Cardiac muscle cell (in vitro differentiated cells and primary cell): ENCODE measurements around the gene A2M. TPM values are rescaled to one million over a fixed set of nuclear protein-coding genes. Genes with fewer than 3 reads are reported as not detected.

Experiments
- DNase-seq, 2 donors: peaks; one replicate each; pipeline versions ENCODE4 v3.0.0 to v3.0.0-alpha.2; 2010 to 2017; ENCODE audit warnings: low read depth in 1 of 2, low spot score in 1 of 2
- H3K27ac ChIP-seq: fragments of 200-600 bp; sonication (generic); 2 replicates; pipeline ENCODE4 v1.5.1; 2016
- H3K27me3 ChIP-seq: fragments of 200-600 bp; sonication (generic); 2 replicates; pipeline ENCODE4 v1.6.0; 2016; ENCODE audit warnings: control low read depth
- H3K36me3 ChIP-seq: fragments of 200-600 bp; sonication (generic); 2 replicates; pipeline ENCODE4 v1.5.1; 2016; ENCODE audit warnings: control low read depth
- H3K4me1 ChIP-seq: fragments of 200-600 bp; sonication (generic); 2 replicates; pipeline ENCODE4 v1.8.1; 2017; ENCODE audit warnings: low read depth, mild to moderate bottlenecking, mixed run types
- H3K4me3 ChIP-seq: fragments of 200-600 bp; sonication (generic); 2 replicates; pipeline ENCODE4 v1.5.1; 2016; ENCODE audit warnings: mild to moderate bottlenecking
- H3K9me3 ChIP-seq: fragments of 200-600 bp; sonication (generic); 2 replicates; pipeline ENCODE4 v1.5.1; 2017; ENCODE audit warnings: low read depth, mild to moderate bottlenecking, control low read depth
- polyA plus RNA-seq: library from polyadenylated mRNA; unstranded; fragments of >200 nt; fragmentation: Nextera tagmentation; extraction: Ambion mirVana; gene quantifications from 2 replicates; pipeline ENCODE4 v1.2.1, GENCODE V29; 2016
- total RNA-seq: library from RNA; depleted of rRNA; stranded (reverse); fragments of >200 nt; gene quantifications from 2 replicates; pipeline ENCODE4 v1.2.3, GENCODE V29; 2016
- TF ChIP-seq, protein P1 (sequence below): IDR thresholded peaks from 2 replicates; pipeline ENCODE4 v1.5.1; 2012; ENCODE audit warnings: low read depth, mild to moderate bottlenecking, low read length

The A2M gene
- total and polyA plus RNA-seq, 2 experiments from 2014 or later: 63.5 to 104 TPM

DNA sequence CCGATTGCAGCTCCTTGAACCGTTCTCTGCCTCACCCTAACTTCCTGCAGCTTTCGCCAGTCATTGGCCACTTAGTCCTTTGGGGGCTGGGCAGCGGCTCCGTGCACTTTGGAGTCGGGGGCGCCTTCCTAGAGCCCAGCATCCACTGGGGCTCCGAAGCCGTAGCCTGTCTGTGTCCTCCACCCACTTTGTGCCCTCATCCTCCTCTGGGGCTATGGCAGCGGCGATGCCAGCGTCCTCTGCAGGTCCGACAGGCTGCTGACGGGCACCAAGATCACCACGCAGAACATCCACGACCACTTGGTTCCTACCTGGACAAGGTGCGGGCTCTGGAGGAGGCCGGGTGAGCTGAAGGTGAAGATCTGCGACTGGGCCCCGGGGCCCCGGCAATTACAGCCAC, 11.8 kb upstream of the A2M start:
- TF ChIP-seq, protein P1, sequence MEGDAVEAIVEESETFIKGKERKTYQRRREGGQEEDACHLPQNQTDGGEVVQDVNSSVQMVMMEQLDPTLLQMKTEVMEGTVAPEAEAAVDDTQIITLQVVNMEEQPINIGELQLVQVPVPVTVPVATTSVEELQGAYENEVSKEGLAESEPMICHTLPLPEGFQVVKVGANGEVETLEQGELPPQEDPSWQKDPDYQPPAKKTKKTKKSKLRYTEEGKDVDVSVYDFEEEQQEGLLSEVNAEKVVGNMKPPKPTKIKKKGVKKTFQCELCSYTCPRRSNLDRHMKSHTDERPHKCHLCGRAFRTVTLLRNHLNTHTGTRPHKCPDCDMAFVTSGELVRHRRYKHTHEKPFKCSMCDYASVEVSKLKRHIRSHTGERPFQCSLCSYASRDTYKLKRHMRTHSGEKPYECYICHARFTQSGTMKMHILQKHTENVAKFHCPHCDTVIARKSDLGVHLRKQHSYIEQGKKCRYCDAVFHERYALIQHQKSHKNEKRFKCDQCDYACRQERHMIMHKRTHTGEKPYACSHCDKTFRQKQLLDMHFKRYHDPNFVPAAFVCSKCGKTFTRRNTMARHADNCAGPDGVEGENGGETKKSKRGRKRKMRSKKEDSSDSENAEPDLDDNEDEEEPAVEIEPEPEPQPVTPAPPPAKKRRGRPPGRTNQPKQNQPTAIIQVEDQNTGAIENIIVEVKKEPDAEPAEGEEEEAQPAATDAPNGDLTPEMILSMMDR: no peak
- H3K27ac ChIP-seq: no peak overlapping the region
- no peaks in the 10 kb centered on the region for H3K9me3 ChIP-seq
- H3K36me3 ChIP-seq: no peaks in the 10 kb centered on the region
- no peaks in the 10 kb centered on the region for H3K4me1 ChIP-seq
- no peak overlapping the region for H3K4me3 ChIP-seq
- no peak for DNase-seq
- no peaks in the 10 kb centered on the region for H3K27me3 ChIP-seq

DNA sequence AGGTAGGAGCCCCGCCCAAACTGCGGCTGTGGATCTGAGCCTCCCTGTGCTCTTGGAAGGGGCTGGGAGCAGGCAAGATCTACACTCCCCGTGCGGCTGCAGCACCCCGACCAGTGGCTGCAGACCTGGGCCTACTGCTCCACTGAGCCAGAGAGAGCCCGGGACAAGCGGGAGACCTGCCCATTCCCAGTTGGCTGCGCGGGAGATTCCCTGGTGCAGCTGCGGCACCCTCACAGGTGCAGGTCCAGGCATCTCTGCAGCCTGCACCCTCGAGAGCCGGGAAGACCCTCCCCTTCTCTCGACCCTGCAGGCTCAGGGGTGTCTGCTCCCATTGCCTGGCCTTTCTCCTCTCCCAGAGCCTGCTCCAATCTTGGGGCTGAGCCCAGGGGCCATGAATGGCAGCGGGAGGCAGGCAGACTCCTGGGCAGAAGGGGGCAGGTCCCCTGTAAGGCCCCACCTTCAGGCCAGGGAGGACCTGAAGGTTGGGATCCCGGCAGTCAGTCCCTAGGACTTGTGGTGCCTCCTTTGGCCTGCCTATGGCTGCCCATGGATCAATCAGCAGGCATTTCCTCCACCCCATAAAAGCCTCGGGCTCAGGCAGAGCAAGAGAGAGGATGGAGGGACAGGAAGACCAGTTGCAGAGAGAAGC, 8.8 kb upstream of the A2M start:
- H3K36me3 ChIP-seq: no peaks in the 10 kb centered on the region
- H3K9me3 ChIP-seq: no peaks in the 10 kb centered on the region
- no peak for DNase-seq
- TF ChIP-seq, protein P1: no peak
- H3K4me3 ChIP-seq: no peak overlapping the region
- no peaks in the 10 kb centered on the region for H3K4me1 ChIP-seq
- no peak overlapping the region for H3K27ac ChIP-seq
- H3K27me3 ChIP-seq: no peaks in the 10 kb centered on the region

DNA sequence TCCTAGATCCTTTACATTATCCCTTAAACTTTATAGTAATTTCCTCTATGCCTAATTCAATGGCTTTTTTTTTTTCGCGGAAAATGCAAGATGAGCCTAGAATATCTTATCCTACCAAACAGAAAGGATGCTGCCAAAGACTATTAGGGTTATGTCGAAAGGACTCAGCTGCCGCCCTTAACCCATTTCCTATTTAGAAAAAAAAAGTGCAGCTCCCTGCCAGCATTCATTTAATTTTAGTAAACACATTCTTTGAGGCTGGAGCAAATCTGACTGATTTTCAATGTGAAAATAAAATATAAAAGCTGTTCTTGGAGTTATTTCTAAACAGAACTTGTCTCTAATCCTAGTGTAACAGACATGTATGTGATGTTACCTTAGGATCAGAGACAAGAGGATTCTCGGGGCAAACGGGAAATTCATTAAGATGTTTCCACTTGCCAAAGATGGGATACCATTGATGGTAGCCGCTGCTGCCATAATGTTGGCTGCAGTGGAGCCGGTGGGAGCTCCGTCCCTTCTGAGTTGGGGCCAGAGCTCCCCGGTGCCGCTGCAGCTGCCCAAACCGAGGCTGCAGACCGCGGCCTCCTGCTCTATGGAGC, 8.2 kb upstream of the A2M start:
- Histone ChIP-seq H3K4me1 (no peaks in the 10 kb centered on the region), H3K27ac (no peak overlapping the region), H3K4me3 (no peak overlapping the region), H3K27me3 (no peaks in the 10 kb centered on the region), H3K9me3 (no peaks in the 10 kb centered on the region), H3K36me3 (no peaks in the 10 kb centered on the region)
- TF ChIP-seq, protein P1: no peak
- DNase-seq: no peak

DNA sequence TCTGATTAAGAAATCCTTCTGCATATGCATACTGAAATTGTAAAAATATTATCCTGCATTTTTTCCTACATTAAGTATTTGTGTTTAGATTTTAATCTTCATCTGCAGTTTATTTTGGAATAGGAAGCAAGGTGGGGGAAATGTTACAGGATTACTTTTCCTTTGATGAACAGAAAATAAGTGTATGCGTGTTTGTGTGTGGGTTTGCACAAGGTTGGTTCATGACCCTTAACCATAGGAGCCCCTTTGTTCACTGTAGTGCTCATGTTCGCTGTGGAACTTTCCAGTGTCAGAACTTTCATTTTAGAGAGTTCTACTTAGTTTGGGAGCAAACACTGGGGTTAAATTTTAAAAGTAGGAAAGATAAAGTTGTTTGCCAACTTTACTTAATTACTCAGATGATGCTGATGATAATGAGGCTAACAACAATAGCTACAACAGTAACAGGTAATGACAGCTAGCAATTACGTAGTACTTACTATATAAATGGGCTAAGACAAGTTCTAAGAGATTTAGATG, 6.4 kb upstream of the A2M start:
- Histone ChIP-seq H3K4me1 (no peaks in the 10 kb centered on the region), H3K36me3 (no peaks in the 10 kb centered on the region), H3K4me3 (no peak overlapping the region), H3K9me3 (no peaks in the 10 kb centered on the region), H3K27ac (no peak overlapping the region), H3K27me3 (no peaks in the 10 kb centered on the region)
- TF ChIP-seq, protein P1: no peak
- DNase-seq: no peak

GRCh38 chr12:9120487-9121184, 4.9 kb upstream of the A2M start:
- peaks cover 9% of the 10 kb centered on the region for H3K4me1 ChIP-seq
- no peak overlapping the region for H3K27ac ChIP-seq
- no peak overlapping the region for H3K4me3 ChIP-seq
- H3K27me3 ChIP-seq: no peaks in the 10 kb centered on the region
- H3K36me3 ChIP-seq: no peaks in the 10 kb centered on the region
- no peak for DNase-seq
- H3K9me3 ChIP-seq: no peaks in the 10 kb centered on the region
- TF ChIP-seq, protein P1: no peak
